GM12873 (cell line): ENCODE measurements around the gene TNFRSF1A.

Source experiments
- TF ChIP-seq, protein P1 (sequence below): IDR thresholded peaks from 2 replicates; pipeline ENCODE4 v1.5.1; 2012; ENCODE audit warnings: low read depth, mild to moderate bottlenecking, moderate library complexity, low read length, control low read depth; ENCODE audit not compliant: insufficient read depth; ENCODE audit errors: missing control alignments

The TNFRSF1A gene

DNA sequence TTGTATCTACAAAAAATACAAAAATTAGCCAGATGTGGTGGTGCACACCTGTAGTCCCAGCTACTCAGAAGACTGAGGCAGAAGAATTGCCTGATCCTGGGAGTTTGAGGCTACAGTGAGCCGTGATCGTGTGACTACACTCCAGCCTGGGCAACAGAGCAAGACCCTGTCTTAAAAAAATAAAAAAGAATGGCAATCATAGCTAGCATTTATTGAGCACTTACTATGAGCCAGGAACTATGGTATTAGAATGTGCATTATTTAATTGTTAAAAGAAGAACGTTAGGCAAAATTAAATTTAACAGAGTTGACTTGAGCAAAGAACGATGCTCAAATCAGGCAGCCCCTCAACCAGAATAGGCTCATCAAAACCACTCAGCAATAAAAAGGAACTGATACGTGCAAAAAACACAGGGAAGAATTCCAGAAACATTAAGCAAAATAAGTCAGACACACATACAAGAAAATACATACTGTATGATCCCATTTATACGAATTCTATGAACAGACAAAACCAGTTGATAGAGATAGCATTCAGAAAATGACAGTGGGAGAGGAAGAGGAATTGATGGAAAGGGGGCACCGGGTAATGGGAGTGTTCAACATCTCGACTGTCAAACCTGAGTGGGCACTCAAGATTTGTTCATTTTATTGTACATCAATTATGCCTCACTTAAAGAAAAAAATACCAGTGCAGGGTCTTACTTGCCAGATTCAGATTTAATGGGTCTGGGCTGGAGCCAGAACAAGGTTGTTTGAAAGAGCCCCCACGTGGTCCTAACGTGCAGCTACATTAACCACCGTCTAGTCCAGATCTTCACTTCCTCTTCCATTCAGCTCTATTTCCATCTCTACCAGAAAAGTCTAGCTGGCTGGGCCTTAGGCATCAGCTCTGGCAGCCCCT, 25.4 kb upstream of the TNFRSF1A start:
- TF ChIP-seq, protein P1, sequence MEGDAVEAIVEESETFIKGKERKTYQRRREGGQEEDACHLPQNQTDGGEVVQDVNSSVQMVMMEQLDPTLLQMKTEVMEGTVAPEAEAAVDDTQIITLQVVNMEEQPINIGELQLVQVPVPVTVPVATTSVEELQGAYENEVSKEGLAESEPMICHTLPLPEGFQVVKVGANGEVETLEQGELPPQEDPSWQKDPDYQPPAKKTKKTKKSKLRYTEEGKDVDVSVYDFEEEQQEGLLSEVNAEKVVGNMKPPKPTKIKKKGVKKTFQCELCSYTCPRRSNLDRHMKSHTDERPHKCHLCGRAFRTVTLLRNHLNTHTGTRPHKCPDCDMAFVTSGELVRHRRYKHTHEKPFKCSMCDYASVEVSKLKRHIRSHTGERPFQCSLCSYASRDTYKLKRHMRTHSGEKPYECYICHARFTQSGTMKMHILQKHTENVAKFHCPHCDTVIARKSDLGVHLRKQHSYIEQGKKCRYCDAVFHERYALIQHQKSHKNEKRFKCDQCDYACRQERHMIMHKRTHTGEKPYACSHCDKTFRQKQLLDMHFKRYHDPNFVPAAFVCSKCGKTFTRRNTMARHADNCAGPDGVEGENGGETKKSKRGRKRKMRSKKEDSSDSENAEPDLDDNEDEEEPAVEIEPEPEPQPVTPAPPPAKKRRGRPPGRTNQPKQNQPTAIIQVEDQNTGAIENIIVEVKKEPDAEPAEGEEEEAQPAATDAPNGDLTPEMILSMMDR = peak; percentile 64

DNA sequence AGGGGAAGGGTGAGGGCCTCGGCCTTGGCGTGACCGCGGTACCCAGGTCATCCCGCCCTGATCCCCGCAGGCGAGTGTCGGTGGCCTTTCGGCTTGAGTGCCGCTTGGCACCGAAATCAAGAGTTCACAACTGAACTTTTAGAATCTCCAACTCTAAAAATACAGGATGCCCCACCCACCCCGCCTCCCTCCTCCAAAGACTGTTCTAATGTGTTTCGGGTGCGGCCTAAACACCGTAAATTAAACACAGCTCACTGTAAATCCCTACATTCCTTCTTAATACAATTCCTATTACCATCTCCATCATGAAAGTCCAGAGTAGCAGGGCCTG, 22.1 kb upstream of the TNFRSF1A start:
- TF ChIP-seq, protein P1 = no peak

DNA sequence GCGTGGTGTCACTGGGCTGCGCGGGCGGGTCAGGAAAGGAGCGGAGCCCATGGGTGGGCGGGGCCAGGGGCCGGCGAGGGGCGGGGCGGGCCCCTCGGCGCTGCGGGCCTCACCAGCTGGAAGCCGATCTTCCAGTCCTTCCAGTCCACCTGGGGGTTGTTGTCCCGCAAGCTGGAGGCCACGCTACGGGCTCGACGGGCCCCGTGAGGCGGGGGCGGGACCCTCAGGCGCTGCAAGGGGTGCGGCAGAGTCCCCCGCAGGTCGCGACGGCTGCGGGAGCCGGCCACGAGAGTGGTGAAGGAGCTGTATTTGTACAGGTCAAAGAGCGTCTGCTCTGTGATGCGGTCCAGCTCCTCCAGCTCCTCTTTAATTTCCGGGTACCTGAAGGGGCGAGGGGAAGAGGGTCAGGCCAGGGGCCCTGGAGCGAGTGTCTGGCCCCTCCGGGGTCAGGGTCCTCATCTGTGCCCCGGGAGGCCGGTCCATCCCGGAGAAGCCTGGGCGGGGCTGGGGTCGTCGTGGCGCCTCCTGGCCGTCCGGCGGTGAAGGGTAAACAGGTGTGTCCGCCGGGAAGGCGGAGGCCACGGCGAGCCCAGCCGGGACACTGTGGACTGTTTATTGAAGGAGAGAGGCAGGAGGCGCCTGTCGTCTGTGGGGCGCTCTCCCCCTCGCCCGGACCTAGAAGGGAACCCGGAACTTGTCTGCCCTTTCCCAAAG, 21.6 kb upstream of the TNFRSF1A start:
- TF ChIP-seq, protein P1 = no peak

DNA sequence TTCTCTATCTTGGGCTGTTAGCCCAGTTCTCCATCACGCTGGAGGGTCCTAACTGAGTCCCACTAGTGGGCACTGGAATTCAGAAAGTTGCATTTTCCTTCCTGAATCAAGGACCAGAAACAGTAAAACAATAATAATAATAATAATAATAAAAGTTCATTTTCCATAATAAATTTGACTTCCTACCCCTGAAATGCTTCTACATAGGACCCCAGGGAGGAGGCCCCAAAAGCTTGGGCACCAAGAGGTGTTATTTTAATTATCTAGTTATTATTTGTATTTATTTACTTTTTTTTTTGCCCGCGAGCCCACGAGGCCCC, 21.1 kb upstream of the TNFRSF1A start:
- TF ChIP-seq, protein P1 = no peak

DNA sequence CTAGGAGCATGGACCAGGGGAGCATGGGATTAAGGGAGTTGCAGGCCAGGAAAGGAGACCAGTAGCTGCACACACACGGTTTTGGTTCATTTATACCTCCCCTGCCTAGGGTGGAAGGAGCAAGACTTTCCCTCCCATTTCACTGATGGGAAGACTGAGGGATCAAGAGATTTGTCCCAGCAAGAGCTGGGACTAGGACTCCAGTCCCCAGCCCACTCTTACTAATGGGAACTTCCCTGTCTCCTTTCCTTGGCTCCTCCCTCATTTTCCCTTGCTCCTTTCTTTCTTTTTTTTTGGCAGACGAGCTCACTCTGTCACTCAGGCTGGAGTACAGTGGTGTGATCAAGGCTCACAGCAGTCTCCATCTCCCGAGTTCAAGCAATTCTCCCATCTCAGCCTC, 20.5 kb upstream of the TNFRSF1A start:
- TF ChIP-seq, protein P1 = no peak

DNA sequence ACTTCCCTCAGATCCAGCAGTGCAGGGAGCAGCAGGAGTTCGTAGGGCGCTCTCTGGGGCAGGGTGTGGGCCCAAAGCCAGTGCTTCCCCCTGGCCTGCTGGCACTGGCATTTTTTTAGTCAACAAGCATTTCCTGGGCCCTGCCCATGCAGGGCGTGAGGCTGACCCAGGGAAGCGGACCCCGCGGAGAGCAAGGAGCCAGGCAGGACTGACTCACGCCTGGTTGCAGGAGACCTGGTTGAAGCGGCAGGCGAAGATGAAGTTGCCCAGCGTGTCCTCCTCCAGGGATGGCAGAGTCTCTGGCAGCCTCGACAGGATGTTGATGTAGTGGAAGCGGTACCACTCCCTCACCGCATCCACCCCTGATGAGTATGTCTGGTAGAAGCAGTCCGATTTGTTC, 20.0 kb upstream of the TNFRSF1A start:
- TF ChIP-seq, protein P1 = no peak
